Activated B cell treated with CpG ODN at 0.5 μM for 24 hours (primary cell): ENCODE measurements around the gene FZR1. TPM values are rescaled to one million over a fixed set of nuclear protein-coding genes. Genes with fewer than 3 reads are reported as not detected.

Experiments used
- ATAC-seq: fragments of 200-7000 bp; cut with Tn5 transposase; one replicate; pipeline ENCODE4 v1.10.0; 2021; ENCODE audit warnings: low read depth, mild to moderate bottlenecking, moderate library complexity
- CTCF ChIA-PET: fragments of 350-600 bp; sonication (Branson Sonifier 250); formaldehyde crosslinking; loops from one replicate; lab custom pipeline; 2021; ENCODE audit warnings: antibody characterized with exemption; lab: Charles Lee
- POLR2A ChIA-PET: fragments of 350-600 bp; sonication (Branson Sonifier 250); formaldehyde crosslinking; loops from one replicate; lab custom pipeline; 2021; ENCODE audit warnings: antibody characterized with exemption; lab: Charles Lee
- DNase-seq: peaks from one replicate; pipeline ENCODE4 v3.0.0; 2022
- H3K27ac Mint-ChIP-seq: one replicate; pipeline ENCODE4 v1.8.0; 2020; ENCODE audit warnings: mixed read lengths
- H3K27me3 Mint-ChIP-seq: one replicate; pipeline ENCODE4 v1.8.0; 2021; ENCODE audit warnings: mixed read lengths
- H3K36me3 Mint-ChIP-seq: one replicate; pipeline ENCODE4 v1.8.0; 2021; ENCODE audit warnings: low read depth, mixed read lengths
- H3K4me1 Mint-ChIP-seq: one replicate; pipeline ENCODE4 v1.8.0; 2021; ENCODE audit warnings: mixed read lengths
- H3K4me3 Mint-ChIP-seq: one replicate; pipeline ENCODE4 v1.8.0; 2020; ENCODE audit warnings: mild to moderate bottlenecking, mixed read lengths
- H3K9me3 Mint-ChIP-seq: one replicate; pipeline ENCODE4 v1.8.0; 2020; ENCODE audit warnings: mixed read lengths
- intact Hi-C: fragments of 100-400 bp; cut with micrococcal nuclease; formaldehyde crosslinking; loops from one replicate; pipeline ENCODE4 v1.15.1; 2024
- total RNA-seq: library from RNA; stranded (reverse); gene quantifications from 2 replicates; pipeline ENCODE4 v1.2.3, GENCODE V29; 2022
- TF ChIP-seq, protein P1 (sequence below): fragments of 200-600 bp; IDR thresholded peaks from one replicate; pipeline ENCODE4 v1.8.0; 2022; ENCODE audit warnings: antibody characterized with exemption, mild to moderate bottlenecking

The FZR1 gene
- total RNA-seq, 1 donor from 2014 or later, result 66.0 TPM

- intact Hi-C loops, result loop anchor here (2.0 to 10.0 kb wide), 3 partner anchors 17 to 953 kb away; partner anchors contain the start of gene UBXN6
These were observed 4.3 kb upstream of the FZR1 start for GRCh38 chr19:3501780-3502179.

DNA sequence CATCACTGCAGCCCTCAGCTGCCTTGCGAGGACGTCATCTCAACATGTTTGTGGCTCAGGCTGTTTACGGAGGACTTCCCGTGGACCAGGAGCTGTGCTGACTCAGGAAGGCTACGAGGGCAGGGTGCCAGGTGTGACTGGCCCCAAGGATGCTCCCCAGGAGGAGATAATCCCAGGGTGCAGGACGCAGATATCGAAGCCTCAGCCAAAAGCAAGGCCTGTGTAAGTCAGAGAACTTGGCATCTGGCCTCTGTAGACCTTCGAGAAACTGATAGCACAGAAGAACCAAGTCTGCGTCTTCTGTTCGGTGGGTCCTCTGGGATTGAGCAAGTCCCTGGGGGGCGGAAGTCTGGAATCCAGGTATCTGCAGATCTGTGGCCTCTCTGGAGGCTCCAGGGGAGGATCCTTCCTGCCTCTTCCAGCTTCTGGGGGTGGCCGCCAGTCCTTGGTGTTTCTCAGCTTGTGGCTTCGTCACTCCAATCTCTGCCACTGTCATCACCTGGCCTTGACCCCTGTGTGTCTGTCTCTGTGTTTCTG lies 3.0 kb upstream of the FZR1 start:
- ChIA-PET POLR2A (interaction anchor here (0.6 to 0.7 kb wide), 4 partner anchors 11 to 487 kb away, joined by 3 to 8 read pairs (median 6); no protein-coding TSS in a partner anchor), CTCF (interaction anchor here (0.6 kb wide), 1 partner anchor 30 kb away, joined by 3 read pairs; no protein-coding TSS in a partner anchor)
- H3K27ac Mint-ChIP-seq, result no peak overlapping the region

More at GRCh38 chr19:3501780-3502179, 4.3 kb upstream of the FZR1 start:
- no peak overlapping the region for H3K4me3 Mint-ChIP-seq
- TF ChIP-seq, protein P1, sequence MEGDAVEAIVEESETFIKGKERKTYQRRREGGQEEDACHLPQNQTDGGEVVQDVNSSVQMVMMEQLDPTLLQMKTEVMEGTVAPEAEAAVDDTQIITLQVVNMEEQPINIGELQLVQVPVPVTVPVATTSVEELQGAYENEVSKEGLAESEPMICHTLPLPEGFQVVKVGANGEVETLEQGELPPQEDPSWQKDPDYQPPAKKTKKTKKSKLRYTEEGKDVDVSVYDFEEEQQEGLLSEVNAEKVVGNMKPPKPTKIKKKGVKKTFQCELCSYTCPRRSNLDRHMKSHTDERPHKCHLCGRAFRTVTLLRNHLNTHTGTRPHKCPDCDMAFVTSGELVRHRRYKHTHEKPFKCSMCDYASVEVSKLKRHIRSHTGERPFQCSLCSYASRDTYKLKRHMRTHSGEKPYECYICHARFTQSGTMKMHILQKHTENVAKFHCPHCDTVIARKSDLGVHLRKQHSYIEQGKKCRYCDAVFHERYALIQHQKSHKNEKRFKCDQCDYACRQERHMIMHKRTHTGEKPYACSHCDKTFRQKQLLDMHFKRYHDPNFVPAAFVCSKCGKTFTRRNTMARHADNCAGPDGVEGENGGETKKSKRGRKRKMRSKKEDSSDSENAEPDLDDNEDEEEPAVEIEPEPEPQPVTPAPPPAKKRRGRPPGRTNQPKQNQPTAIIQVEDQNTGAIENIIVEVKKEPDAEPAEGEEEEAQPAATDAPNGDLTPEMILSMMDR, result no peak
- DNase-seq, result no peak
- no peaks in the 10 kb centered on the region for H3K27me3 Mint-ChIP-seq
- no peaks in the 10 kb centered on the region for H3K9me3 Mint-ChIP-seq
- peaks cover 19% of the 10 kb centered on the region for H3K36me3 Mint-ChIP-seq
- H3K27ac Mint-ChIP-seq, result no peak overlapping the region
- no peak for ATAC-seq
- H3K4me1 Mint-ChIP-seq, result peaks cover 31% of the 10 kb centered on the region
- CTCF ChIA-PET, result no interaction called here
- POLR2A ChIA-PET, result interaction anchor here (0.6 to 0.7 kb wide), 3 partner anchors 12 to 731 kb away, joined by 3 to 4 read pairs (median 4); no protein-coding TSS in a partner anchor

GRCh38 chr19:3504735-3505134 lies 1.4 kb upstream of the FZR1 start:
- ChIA-PET CTCF (no interaction called here), POLR2A (no interaction called here)
- TF ChIP-seq, protein P1, result no peak
- H3K9me3 Mint-ChIP-seq, result no peaks in the 10 kb centered on the region
- peaks cover 48% of the 10 kb centered on the region for H3K4me1 Mint-ChIP-seq
- no peaks in the 10 kb centered on the region for H3K27me3 Mint-ChIP-seq
- H3K27ac Mint-ChIP-seq, result peak overlapping the region; percentile 30
- no peak for DNase-seq
- peak overlapping the region; percentile 91 for H3K4me3 Mint-ChIP-seq
- H3K36me3 Mint-ChIP-seq, result peaks cover 22% of the 10 kb centered on the region
- intact Hi-C loops, result loop anchor here (5.0 to 10.0 kb wide), 5 partner anchors 53 to 950 kb away; partner anchors contain the start of genes APBA3, CHAF1A, MFSD12 and MRPL54
- ATAC-seq, result no peak

More for the DNA sequence above, 3.0 kb upstream of the FZR1 start:
- intact Hi-C loops, result loop anchor here (10.0 kb wide), 2 partner anchors 548 to 952 kb away; partner anchors contain the start of gene UBXN6
- H3K36me3 Mint-ChIP-seq, result peaks cover 13% of the 10 kb centered on the region
- no peak for DNase-seq
- TF ChIP-seq, protein P1, result no peak
- H3K4me1 Mint-ChIP-seq, result peaks cover 39% of the 10 kb centered on the region
- no peak for ATAC-seq
- no peaks in the 10 kb centered on the region for H3K27me3 Mint-ChIP-seq
- H3K4me3 Mint-ChIP-seq, result no peak overlapping the region
- no peaks in the 10 kb centered on the region for H3K9me3 Mint-ChIP-seq

DNA sequence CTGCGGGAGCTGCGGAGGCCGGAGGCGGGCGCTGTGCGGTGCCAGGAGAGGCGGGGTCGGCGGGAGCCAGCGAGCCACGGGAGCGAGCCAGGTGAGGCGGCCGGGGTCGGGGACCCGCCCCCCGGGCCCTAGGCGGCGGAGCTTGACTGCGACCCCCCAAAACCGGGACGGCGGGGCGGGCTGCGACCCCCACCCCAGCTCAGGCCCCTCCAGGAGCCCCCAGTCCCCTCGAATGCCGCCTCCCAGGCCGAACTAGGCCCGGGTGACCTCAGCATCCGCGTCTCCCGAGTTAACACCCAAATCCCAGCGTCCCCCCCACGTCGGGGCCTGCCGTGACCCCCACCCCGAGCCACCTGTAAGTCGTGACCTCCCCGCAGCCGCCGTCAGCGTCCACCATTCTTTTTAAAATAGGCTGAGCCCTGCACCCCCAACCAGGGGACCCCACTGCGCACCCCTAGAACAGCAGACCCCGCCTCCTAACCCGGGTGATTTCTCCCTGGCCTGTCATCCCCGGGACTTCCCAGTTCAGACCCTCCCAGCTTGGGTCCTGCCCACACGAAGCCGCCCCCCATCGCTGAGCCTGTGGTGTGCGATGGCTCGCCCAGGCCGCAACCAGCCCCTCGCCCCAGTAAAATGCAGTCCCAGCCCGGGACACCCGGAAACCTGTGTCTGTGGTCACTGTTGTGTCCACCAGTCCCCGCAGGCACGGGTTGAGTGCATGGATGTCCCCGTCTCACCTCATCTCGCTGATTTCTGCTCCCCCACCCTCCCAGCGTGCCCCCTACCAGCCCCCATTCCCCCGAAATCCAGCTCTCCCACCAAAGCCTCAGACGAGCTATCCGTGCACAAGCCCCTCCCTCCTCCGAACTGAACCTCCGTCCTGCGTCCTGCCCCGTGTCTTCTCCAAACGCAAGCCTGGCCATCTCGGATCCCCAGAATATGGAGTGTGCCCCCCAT lies 551 bp downstream of the FZR1 start:
- H3K27ac Mint-ChIP-seq, result peak overlapping the region; percentile 76
- TF ChIP-seq, protein P1, result no peak
- H3K27me3 Mint-ChIP-seq, result no peaks in the 10 kb centered on the region
- peak overlapping the region; percentile 91 for H3K4me3 Mint-ChIP-seq
- peaks cover 43% of the 10 kb centered on the region for H3K4me1 Mint-ChIP-seq
- intact Hi-C loops, result loop anchor here (1.0 to 10.0 kb wide), 9 partner anchors 51 to 948 kb away; partner anchors contain the start of genes APBA3, CACTIN, CHAF1A and HMG20B
- DNase-seq, result peak; percentile 28
- ATAC-seq, result no peak
- ChIA-PET POLR2A (interaction anchor here (0.6 to 1.4 kb wide), 6 partner anchors 11 to 240 kb away, joined by 3 to 6 read pairs (median 3); no protein-coding TSS in a partner anchor), CTCF (no interaction called here)
- peaks cover 33% of the 10 kb centered on the region for H3K36me3 Mint-ChIP-seq
- H3K9me3 Mint-ChIP-seq, result no peaks in the 10 kb centered on the region
